ENCODE data around the gene MNT.

The MNT gene

DNA sequence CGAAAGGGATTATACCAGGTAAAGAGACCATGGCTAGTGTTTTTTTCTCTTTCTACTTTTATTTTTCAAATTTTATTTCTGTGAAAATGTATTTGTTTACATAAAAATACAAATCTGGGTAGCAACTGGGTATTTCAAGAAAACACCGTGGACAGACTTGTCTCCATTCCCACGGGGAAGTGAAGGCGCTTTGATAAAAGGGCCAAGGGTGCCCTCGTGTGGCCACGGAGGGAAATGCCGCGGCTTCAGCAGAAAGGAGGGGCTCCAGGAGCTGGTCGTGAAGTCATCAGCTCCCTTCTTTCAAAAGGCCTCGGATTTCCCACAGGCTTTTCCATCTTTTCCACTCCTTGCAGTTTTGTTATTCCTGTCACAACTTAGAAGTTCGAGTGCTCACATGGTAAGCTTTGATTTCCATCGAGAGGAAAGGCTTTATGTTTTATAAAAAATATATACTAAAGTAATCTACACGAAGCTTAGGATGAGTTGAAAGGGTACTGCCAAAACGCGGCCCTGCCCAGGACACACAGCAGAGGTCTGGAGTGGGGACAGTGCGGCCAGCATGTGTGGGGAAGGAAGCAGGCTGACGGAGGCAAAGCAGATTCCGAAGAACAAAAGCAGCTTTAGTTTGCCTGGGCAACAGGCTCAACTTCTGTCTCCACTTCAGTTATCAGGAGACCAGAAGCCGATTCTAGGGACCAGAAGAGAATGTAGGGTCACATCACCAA lies 15.3 kb upstream of the MNT start:
- DNase-seq, result peak; percentile 63

DNA sequence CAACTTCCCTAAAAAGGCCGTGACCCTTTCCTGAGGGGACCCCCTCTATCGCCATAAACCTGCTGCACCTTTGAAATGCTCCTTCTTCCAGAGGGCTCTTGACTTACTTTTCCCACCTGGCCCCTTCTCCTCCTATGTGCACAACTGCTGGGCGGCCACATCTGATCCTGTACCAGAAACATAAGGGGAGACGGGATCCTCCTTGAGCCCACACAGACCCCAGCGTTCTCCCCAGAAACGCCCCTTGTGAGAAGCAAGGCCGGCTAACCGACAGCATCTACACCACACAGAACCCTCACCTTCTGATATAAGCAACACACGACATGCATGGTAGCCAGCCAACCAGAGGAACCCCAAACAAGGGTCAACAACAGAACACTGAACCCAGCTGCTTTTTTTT lies 14.2 kb upstream of the MNT start:
- no peak for DNase-seq

DNA sequence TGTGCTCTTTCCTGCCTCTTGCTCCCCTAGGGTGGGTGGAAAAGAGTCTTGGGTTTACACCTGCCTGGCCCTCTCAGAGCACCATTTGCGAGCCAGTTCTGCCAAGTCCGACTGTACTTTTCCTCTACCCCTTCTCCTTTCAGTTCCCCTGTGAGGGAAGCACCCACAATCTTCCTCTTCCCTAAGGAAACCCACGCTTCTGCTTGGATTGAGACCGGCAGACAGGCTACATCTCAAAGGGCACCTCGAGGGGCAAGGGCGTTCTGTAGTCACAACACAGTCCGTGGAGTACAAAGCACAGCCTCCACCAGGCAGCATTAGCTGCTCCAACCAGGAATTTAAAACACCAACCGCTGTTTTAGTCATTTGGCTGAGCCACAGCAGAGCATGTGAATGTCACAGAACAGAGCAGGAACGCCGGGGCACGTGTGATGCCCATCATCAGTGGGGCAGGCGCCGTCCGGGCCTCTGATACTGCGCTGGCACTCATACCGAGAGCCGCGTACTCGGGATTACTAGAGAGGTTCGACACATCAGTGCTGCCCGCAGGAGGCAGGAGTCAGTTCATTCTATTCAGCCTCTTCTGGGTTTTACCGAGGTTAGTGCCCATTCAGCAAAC lies 13.7 kb upstream of the MNT start:
- DNase-seq, result no peak

DNA sequence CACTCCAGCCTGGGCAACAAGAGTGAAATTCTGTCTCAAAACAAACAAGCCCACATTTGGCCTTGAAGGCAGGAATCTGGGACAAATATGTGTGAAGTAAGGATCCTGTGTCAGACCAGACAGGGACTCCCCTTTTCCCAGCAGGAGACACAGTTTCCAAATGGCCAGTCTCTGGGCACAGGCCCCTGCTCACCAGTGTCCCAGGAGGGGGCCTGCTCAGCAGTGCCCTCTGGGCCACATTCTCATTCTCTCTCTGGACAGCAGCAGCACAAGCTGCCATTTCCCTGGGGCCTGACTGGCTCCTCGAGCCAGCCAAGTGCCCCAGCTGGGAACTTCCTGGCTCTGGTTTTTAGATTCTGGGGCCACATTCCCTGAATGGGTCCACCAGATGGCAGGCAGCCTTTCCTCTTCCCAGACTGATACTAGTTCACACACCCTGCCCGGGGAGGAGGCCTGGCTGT lies 11.7 kb upstream of the MNT start:
- DNase-seq, result no peak

DNA sequence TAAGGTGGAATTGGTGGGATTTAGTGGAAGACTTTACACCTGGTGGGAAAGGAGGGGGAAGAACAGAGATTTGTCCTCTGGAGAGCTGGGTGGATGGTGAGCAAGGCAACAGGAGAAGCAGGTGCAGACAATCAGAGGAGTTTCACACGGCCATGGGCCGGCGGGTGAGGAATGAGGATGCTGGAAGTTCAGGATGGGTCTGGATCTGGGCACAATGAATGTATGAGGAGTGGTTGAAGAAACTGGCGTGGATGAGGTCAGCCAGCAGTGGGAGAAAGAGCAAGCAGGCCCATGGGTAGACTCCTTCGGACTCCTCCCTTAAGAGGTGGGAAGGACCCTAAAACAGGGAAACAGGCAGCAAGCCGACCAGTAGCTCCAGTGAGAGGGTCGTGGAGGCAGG lies 10.1 kb upstream of the MNT start:
- DNase-seq, result no peak

DNA sequence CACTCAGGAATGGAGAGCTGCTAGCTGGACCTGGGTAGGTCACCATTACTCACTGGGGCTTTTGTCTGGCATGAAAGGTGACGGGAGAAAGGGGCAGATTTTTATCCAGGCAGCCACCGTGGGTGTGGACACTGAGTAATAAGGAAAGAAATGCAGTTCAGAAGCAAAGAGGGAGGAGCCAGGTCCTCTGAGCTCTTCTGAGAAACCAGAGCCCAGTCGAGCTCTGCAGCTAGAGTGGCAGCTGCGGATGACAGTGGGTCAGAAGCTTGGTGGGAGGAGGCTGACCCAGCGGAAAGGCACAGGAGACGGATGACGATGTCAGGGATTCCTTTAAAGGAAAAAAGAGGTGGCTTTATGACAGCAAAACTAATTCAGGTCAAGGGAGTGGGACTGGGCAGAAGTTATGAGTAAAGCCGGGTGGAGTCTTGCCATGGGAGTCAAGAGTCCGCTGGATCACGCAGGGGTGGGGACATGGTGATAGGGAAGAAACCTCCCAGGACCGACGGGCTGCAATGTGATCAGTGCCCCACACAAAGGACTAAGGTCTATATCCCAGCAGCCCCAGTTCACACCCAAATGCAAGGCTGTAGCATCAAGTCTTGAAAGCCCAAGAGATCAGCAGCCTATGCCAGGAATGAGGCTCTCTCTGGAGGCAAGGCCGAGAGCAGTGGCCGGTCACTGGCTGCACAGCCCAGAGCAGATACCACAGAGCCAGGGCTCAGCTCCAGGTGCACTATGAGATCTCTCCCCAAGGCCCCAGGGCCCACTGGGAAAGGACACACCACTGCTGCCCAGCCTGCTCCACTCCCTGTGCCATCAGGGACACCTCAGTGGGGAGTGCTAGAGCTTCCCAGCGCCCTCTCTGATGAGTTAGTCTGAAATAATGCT lies 6.3 kb upstream of the MNT start:
- no peak for DNase-seq

DNA sequence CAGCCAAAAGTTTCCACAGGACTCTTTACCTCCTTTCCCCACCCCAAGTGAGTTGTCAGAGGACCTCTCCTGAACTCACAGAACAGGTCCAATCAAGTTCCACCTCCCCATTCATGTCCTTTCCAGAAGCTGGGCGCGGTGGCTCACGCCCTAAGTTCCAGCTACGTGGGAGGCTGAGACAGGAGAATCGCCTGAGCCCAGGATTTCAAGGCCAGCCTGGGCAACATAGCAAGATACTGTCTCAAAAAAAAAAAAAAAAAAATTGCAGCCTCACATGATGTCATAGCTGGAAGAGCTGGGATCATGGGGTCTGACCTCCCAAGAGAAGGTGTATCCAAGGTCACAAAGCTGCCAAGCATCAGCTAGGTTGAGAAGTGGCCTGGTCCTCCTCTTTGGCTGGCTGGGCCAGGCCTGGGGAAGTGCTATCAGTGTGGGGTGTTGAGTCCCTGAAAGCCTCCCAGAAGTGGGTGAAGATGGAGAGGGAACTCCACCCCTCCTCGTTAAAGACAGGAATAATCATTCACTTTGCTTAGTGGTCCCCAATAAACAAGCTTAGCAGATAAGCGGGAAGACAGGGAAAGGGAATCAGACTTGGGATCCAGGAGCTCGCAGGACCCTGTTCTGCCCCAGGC lies 5.5 kb upstream of the MNT start:
- no peak for DNase-seq

DNA sequence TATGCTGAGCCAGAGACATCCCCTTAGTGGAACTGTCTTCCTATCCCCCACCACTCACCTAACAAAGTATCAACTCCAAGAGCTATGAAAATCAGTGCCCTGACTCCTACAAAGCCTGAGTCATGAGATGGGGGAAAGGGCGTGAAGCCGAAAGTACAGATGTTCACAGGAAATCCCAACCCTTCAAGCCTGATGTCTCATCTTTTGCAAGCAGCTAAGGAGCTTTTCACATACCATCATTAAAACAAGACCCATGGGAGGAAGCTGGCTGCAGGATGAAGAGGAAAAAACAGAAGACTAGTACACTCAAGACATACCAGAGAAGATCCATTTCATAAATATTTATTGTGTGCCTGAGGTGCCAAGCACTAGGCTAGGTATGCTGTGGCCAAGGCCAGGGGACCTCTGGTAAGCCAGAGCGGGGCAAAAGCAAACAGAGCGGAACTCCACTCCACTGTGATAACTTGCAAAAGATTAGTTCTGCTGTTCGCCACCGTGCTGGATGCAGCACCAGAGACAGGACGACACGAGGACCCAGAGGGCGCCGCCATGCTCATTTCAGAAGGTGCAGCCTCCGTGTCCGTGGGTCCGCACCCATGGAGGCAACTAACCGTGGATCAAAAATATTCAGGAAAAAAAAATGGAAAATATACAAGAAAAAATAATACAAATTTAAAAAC lies 4.5 kb upstream of the MNT start:
- DNase-seq, result no peak

DNA sequence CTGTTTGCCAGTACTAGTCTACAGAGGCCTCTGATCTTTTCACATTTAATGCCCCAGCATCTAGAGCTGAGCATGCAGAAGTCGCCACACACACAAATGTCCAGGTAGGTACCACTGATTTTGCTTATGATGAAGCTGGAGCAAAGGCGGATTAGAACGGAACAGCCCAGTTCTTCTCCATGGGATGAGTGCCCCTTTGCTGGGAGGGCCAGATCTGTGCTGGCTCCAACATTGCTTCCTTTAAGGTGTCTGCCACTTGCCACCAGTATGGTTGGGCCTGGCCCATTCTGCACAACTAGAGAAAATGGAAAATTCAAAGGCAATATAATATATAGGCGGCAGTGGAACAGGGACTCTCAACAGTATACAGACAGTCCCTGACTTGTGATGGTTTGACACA lies 2.2 kb upstream of the MNT start:
- no peak for DNase-seq

DNA sequence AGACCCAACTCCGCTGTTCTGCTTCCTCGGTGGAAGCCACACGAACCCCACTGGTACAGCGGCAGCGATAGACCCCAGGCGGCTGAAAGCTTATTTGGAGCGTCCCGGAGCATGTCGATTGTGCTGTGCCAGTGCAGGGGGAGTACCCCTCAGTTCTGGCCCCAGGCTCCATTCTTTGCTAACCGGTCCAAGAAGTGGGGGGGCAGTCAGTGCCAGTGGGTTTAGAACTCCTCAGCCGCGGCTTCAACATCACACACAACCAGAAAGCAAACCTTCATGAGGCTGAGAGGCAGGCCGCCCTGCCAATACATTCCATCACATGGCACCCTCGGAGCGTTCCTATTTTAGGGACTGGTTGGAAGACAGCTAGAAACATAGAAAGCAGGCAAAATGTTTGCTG lies 1.7 kb upstream of the MNT start:
- no peak for DNase-seq

DNA sequence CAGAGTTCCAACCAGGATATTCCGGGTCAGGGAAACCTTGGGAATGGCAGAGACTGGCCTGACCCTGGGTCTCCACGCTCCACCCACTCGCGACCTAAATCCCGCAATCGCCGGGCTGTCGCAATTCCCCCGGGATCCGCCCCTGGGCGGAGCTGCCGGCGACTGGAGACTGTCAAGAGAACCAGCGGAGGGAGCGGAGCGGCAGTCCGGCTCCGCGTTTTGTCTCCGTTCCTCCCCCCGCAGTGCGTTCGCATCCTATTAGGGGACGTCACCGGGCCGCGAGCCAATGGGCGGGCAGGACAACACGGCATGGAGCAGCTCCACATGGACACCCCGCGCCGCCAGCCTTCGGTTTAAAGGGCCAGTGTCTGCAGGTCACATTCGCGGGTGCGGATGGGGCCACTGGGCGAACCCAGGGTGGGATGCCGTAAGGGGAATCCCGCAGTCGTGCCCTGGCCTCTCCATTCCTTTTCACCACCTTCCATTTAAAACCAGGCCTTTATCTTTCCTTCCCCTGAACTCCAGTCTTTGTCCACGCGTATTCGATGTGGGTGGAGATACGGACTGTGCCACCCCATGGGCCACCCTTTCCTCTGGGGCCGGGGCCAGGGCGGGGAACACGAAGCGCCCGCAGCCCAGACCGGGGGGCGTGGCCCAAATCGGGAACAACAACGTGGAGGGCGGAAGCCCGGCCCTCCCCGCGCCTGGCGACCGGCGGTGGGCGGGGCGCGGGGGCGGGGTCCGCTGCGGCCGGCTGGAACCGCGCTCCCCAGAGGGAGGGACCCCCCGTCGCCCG lies 764 bp upstream of the MNT start:
- DNase-seq, result peak; percentile 96

DNA sequence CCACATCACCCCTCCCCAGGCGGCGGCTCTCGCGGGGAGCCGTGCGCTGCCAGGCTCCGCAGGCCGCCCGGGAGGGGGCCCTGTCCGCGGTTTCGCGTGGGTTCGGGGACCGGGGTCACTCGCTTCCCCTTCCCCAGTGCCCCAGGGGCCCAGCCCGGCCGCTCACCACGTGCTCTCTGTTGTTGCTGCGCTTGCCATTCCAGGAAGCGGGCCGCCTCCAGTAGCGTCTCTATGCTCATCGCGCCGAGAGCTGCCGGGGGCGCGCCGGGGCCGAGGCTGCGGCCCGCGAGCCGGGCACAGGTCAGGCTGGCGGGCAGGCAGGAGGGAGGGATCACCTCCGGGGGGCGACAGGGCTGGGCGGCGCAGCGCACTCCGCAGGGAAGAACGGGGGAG lies 390 bp downstream of the MNT start:
- DNase-seq, result no peak

DNA sequence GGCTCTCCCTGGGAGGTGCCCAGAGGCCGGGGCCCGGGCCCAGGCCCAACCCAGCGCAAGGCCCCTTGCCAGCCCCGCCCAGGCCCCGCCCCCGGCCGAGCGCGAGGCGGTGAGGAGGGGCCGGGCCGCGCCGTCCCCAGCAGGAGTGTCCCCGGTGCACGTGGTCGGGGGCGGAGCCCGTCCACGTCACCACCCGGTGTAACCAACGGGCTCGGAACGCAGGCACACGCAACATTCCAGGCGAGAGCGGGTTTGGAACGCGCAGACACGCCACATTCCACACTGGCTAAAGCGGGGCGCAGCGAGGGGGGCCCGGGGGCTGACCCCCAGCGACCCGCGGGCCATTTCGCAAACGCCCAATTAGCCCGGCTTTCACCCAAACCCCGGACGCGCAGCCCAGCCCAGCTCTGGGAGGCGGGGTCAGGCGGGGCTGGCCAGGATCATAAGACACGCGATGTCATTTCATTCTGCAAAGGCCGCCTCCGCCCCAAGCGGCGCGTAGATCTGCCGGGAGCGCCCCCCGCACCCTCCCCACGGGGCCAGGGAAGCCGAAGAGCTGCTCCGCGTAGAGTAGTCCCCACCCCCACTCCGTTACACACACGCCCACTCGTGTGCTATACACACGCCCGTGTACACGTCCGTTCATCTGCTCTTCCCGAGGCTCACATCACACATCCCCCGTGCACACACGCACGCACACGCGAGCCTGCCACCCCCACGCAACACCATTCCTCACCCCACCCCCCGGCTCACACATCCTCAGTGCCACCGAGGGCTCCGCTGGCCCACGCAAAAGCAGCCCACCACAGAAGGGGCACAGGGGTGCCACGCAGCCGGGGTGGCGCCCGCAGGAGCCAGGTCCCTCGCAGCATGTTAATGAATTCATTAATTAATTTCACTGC lies 1.0 kb downstream of the MNT start:
- DNase-seq, result peak; percentile 90

DNA sequence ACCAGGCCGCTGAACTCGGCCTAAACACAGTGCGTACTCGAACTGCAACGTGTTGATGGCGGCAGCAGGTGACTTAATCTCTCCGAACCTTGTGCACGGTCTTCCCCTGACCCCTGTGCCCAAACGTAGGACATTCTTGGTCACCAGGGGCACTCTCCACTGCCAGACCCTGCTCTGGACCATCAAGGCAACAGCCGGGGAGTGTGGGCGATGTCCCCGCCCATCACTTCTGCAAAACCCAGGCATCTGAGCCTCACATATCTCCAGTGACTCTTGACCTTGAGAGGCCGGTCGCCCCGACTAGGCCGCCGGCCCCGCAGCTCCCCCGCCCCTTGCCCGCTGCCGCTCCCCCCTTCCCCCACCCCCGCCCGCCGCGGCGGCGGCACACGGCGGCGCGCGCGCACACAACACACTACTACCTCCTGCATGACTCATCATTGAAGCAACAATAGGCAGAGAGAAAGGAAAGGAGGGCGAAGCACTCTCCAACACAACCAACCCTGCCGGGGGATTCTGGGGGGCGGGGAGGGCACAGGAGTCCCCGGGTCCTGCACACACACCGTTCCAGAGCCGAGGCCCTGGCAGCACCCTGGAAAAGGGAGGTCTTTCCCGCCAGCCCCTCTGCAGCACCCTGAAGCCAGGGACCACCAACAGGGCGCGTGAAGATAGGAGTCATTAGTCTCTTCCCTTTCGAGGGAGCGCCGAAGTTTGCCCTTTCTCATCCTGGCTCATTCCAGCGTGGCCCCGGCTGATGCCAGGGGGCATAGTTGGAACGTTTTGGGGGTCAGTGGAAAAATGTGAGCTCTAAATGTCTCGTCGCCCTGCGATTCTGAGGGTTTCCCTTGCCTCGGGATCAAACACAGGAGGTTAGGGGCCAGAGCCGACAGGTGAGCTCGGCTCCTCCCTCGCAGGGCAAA lies 1.9 kb downstream of the MNT start:
- DNase-seq, result peak; percentile 43

DNA sequence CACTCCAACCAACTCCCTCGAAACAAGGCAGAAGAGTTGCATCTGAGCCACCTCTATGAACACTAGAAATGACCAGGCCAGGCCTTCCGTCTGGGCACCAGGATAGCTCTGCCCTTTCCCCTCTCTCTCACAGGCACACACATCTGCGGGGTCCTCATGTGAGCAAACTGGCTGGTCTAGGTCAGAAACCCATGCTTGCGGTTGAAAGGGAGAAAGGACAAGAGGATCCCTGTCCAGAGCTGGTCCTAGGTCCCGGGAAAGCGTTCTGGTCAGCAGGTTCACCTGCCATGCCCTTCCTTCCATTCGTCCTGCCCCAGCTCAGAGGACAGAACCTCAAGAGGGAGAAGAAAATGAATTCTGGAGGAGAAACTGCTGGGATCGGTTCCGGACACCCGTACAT lies 2.7 kb downstream of the MNT start:
- DNase-seq, result no peak

DNA sequence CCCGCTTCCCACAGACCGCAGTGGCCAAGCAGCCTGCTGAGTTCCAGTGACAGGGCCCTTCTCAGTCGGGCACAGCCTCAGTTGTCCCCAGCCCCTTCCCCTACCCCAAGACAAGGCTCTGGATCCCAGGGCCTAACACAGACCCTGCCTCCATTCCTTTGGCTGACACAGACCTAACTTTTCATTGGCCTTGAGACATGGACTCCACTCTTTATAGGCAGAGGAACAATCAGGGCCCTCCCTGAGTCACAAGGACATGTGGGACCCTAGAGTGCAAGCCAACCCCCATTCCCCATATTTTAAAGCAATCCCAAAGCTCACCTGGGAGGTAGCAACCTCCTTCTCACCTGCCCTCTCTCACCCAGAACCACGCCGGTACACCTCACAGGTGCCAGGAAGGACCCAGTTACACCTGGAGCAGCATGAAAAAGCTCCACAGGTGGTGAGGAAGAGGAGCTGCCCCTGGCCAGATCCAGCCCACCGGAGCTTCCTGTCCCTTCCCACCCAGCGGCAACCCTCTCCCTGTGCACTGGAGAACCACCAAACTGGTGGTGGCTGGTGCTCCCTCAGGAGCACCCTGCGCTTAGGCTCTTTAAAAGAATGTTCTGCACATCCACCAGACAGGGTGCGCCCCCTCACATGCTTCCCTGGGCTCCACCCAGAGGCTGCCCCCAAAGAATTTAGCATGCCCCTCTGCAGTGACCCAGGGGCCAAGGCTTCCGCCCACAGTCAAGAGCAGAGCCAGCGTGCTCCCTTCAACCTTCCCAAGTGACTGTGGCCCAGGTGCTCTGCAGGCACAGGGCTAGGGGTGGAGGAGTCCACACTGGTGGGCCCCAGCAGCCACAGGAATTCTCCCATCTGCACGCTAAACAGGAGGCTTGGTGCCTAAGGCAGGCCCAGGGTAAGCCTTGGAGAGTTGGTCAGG lies 3.4 kb downstream of the MNT start:
- DNase-seq, result no peak

DNA sequence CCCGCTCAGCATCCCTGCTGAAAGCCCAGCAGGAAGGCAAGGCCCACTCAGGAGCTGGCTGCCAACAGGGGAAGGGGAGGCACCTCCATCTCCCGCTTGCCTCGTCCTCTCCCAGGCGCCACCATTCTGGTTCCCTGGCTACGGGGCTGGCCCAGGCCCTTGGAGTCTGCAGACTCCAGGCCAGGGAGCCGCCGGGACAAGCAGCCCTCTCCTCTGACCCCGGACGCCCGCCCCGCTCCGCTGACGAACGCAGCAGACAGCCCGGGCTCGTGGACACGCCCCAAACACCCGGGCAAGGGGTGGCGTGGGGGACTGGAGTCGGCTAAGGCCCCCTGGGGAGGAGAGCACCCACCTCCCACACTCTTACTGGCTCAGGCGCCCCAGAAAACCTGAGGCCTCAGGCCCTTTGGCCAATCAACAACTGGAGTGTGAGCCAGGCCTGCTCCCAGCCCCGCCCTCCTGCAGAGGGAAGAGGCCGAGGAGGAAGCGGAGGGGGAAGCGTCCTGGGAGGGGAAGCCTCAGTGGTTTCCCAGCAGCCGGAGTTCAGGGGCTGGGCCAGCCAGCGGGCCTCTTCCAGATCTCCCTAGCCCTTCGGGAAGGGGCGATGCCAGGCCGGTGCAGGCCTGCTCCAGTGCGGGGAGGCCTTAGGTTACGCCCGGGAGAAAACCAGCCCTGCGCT lies 4.2 kb downstream of the MNT start:
- DNase-seq, result peak; percentile 65

DNA sequence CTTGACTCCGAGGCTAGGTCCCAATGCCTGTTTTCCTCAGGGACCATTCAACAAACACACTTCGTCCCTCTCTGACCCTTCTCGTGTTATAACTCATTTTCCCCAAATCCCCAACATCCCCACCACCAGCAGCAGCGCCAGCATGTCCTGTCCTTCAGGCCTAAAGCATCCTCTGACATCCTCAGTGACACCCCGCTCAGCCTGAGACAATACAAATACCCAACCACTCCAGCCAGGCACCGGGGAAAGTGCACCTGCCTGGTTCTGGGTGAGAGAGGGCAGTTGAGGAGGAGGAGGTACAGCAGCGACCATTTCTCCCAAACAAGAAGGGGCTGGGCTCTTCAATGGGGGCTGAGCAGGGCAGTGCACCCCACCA lies 4.7 kb downstream of the MNT start:
- peak; percentile 20 for DNase-seq

Measured in DMS79 (cell line).